ENCODE results near the gene MSI2.

DNA sequence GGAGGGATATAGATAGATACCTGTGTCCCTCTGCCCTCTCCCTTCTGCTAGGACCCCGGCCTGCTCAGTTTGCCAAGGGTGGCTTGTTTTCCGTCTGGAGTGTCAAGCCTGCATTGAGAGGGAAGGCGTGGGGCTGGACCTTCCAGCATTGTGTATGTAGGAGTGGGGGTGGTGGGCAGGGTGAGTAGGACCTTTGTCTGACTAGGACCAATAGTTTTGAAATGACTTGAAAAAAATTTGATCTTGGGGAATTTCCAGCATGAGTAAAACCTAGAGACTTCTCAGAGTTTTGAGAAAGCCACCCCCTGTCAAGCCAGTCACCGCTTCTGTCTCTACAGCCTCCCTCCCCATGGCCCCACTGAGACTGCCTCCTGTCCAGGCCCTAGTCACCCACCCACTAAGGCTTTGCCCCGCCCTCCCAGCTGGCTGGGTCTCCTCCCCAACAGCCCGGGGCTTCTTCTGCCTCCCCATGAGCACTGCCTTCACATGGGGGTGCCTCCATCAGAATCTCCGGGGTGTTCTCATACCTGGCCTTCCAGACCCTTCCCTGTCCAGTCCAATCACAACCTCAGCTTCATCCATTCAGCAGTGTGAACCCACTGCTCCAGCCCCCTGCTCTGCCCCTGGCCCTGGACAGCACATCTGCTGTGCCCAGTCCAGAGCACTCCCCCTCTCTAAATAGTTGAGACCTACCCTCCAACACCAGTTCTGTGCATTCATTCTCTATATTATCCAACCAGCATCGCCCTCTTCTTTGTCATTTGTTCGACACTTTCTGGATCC is 207.0 kb downstream of the MSI2 start:
- TF ChIP-seq, protein P1, sequence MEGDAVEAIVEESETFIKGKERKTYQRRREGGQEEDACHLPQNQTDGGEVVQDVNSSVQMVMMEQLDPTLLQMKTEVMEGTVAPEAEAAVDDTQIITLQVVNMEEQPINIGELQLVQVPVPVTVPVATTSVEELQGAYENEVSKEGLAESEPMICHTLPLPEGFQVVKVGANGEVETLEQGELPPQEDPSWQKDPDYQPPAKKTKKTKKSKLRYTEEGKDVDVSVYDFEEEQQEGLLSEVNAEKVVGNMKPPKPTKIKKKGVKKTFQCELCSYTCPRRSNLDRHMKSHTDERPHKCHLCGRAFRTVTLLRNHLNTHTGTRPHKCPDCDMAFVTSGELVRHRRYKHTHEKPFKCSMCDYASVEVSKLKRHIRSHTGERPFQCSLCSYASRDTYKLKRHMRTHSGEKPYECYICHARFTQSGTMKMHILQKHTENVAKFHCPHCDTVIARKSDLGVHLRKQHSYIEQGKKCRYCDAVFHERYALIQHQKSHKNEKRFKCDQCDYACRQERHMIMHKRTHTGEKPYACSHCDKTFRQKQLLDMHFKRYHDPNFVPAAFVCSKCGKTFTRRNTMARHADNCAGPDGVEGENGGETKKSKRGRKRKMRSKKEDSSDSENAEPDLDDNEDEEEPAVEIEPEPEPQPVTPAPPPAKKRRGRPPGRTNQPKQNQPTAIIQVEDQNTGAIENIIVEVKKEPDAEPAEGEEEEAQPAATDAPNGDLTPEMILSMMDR (IDR thresholded peaks at IDR 0.05) = no peak
- no peak for TF ChIP-seq EZH2 (IDR thresholded peaks at IDR 0.05; ENCODE audit: borderline replicate concordance, insufficient read depth, low read depth, low read length, poor library complexity, severe bottlenecking)

All from B cell (primary cell).